ENCODE measurements around the gene ZDHHC16.

Gene ZDHHC16

GRCh38 chr10:97494151-97494550, 48.2 kb downstream of the ZDHHC16 start:
- no peak for TF ChIP-seq EZH2 (optimal IDR thresholded peaks at IDR 0.05; ENCODE audit: low read depth, low read length)
- no peak for TF ChIP-seq CTCF (IDR thresholded peaks at IDR 0.05; ENCODE audit: low read length)
- no peak for TF ChIP-seq EZH2phosphoT487 (IDR thresholded peaks at IDR 0.05; ENCODE audit: low read length)
- Histone ChIP-seq H3K9ac (ENCODE audit: low read length) (no peak overlapping the region), H3K36me3 (replicated peaks; ENCODE audit: insufficient read depth, low read length) (no peaks in the 10 kb centered on the region), H3K79me2 (ENCODE audit: low read length) (peaks cover 90% of the 10 kb centered on the region), H3F3A (ENCODE audit: insufficient read depth, low read length) (peaks cover 9% of the 10 kb centered on the region), H3K9me3 (replicated peaks; ENCODE audit: insufficient read depth, low read length) (no peaks in the 10 kb centered on the region), H3K4me2 (ENCODE audit: low read depth, low read length) (no peak overlapping the region), H2AFZ (ENCODE audit: low read length) (no peak overlapping the region), H3K4me3 (ENCODE audit: low read length) (no peak overlapping the region), H3K9me2 (replicated peaks; ENCODE audit: insufficient read depth, low read length) (no peaks in the 10 kb centered on the region), H3K27me3 (replicated peaks; ENCODE audit: insufficient read depth, low read length) (no peaks in the 10 kb centered on the region), H3K27ac (ENCODE audit: low read length) (no peak overlapping the region), H3K4me1 (ENCODE audit: low read length) (no peaks in the 10 kb centered on the region), H4K20me1 (ENCODE audit: insufficient read depth, low read length) (peaks cover 13% of the 10 kb centered on the region; the same call in 1 of the 2 replicates)
- DNase-seq: no peak

GRCh38 chr10:97494863-97495506, 49.0 kb downstream of the ZDHHC16 start:
- Histone ChIP-seq H3K9ac (ENCODE audit: low read length) (no peak overlapping the region), H3K4me2 (ENCODE audit: low read depth, low read length) (no peak overlapping the region), H4K20me1 (ENCODE audit: insufficient read depth, low read length) (peaks cover 13% of the 10 kb centered on the region; the same call in 1 of the 2 replicates)

GRCh38 chr10:97497572-97498075, 51.6 kb downstream of the ZDHHC16 start:
- Histone ChIP-seq H3K79me2 (ENCODE audit: low read length) (peaks cover 56% of the 10 kb centered on the region), H3K9ac (ENCODE audit: low read length) (peak overlapping the region; percentile 96), H3K36me3 (replicated peaks; ENCODE audit: insufficient read depth, low read length) (no peaks in the 10 kb centered on the region), H3F3A (ENCODE audit: insufficient read depth, low read length) (peaks cover 9% of the 10 kb centered on the region), H3K4me2 (ENCODE audit: low read depth, low read length) (peak overlapping the region; percentile 88), H3K27me3 (replicated peaks; ENCODE audit: insufficient read depth, low read length) (peaks cover 16% of the 10 kb centered on the region), H3K4me1 (ENCODE audit: low read length) (no peaks in the 10 kb centered on the region), H3K4me3 (ENCODE audit: low read length) (peak overlapping the region; percentile 100), H3K27ac (ENCODE audit: low read length) (peak overlapping the region; percentile 93), H2AFZ (ENCODE audit: low read length) (peak overlapping the region; percentile 89), H3K9me2 (replicated peaks; ENCODE audit: insufficient read depth, low read length) (no peaks in the 10 kb centered on the region), H3K9me3 (replicated peaks; ENCODE audit: insufficient read depth, low read length) (no peaks in the 10 kb centered on the region), H4K20me1 (ENCODE audit: insufficient read depth, low read length) (peaks cover 13% of the 10 kb centered on the region; the same call in 1 of the 2 replicates)
- peak; percentile 82 for DNase-seq
- no peak for TF ChIP-seq EZH2phosphoT487 (IDR thresholded peaks at IDR 0.05; ENCODE audit: low read length)
- TF ChIP-seq EZH2 (optimal IDR thresholded peaks at IDR 0.05; ENCODE audit: low read depth, low read length): no peak

More at GRCh38 chr10:97494863-97495506, 49.0 kb downstream of the ZDHHC16 start:
- Histone ChIP-seq H3K4me1 (ENCODE audit: low read length) (no peaks in the 10 kb centered on the region), H3K27ac (ENCODE audit: low read length) (no peak overlapping the region), H3K36me3 (replicated peaks; ENCODE audit: insufficient read depth, low read length) (no peaks in the 10 kb centered on the region), H3K79me2 (ENCODE audit: low read length) (peaks cover 81% of the 10 kb centered on the region), H3K4me3 (ENCODE audit: low read length) (no peak overlapping the region), H3K9me3 (replicated peaks; ENCODE audit: insufficient read depth, low read length) (no peaks in the 10 kb centered on the region), H3K9me2 (replicated peaks; ENCODE audit: insufficient read depth, low read length) (no peaks in the 10 kb centered on the region), H2AFZ (ENCODE audit: low read length) (no peak overlapping the region), H3F3A (ENCODE audit: insufficient read depth, low read length) (peaks cover 9% of the 10 kb centered on the region), H3K27me3 (replicated peaks; ENCODE audit: insufficient read depth, low read length) (peaks cover 5% of the 10 kb centered on the region)
- TF ChIP-seq EZH2 (optimal IDR thresholded peaks at IDR 0.05; ENCODE audit: low read depth, low read length): no peak
- DNase-seq: no peak

GRCh38 chr10:97498076-97498840, 52.3 kb downstream of the ZDHHC16 start, which contains the start of gene MMS19:
Gene MMS19, minus strand, starts transcription at chr10:97498422. Its CDS starts 38 bp downstream, at chr10:97498384.
- Histone ChIP-seq H3K9me2 (replicated peaks; ENCODE audit: insufficient read depth, low read length) (no peaks in the 10 kb centered on the region), H3K9ac (ENCODE audit: low read length) (peak within 1 kb of the TSS; percentile 96), H3K9me3 (replicated peaks; ENCODE audit: insufficient read depth, low read length) (no peaks in the 10 kb centered on the region), H3K4me3 (ENCODE audit: low read length) (peak within 1 kb of the TSS; percentile 100), H3K4me1 (ENCODE audit: low read length) (no peaks in the 10 kb centered on the region), H3K4me2 (ENCODE audit: low read depth, low read length) (peak within 1 kb of the TSS; percentile 96), H3K27ac (ENCODE audit: low read length) (peak within 1 kb of the TSS; percentile 93), H3K36me3 (replicated peaks; ENCODE audit: insufficient read depth, low read length) (no peaks in the 10 kb centered on the region), H2AFZ (ENCODE audit: low read length) (peak within 1 kb of the TSS; percentile 89), H4K20me1 (ENCODE audit: insufficient read depth, low read length) (peaks cover 13% of the 10 kb centered on the region; the same call in 1 of the 2 replicates), H3K79me2 (ENCODE audit: low read length) (peaks cover 49% of the 10 kb centered on the region), H3K27me3 (replicated peaks; ENCODE audit: insufficient read depth, low read length) (peaks cover 16% of the 10 kb centered on the region), H3F3A (ENCODE audit: insufficient read depth, low read length) (peaks cover 9% of the 10 kb centered on the region)
- no peak for TF ChIP-seq CTCF (IDR thresholded peaks at IDR 0.05; ENCODE audit: low read length)
- DNase-seq: peak; percentile 97

Data from MM.1S (cell line).